ENCODE data around the gene SDHA. TPM values are rescaled to one million over a fixed set of nuclear protein-coding genes. Genes with fewer than 3 reads are reported as not detected.
"Not testable (repeated sequence)": the region's sequence is repeated elsewhere in the genome, so short reads cannot be mapped to it uniquely, and the experiment has no call there.

SDHA gene
- total and polyA plus RNA-seq, 2 of the 13 experiments (the other 11 are each of a cell fraction or from before 2014, with no cell fraction given) = 185 to 240 TPM

DNA sequence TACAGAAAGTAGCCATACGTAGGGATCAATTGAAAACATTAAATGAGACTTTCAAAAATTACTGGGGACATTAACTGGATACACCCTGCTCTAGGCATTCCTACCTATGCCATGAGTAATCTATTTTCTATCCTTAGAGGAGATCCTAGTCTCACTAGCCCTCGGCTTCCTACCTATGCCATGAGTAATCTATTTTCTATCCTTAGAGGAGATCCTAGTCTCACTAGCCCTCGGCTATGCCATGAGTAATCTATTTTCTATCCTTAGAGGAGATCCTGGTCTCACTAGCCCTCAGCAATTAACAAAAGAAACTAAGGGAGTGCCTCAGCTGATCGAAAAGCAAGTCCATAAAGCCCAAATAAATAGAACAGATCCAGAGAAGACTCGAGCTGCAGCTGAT, 27.6 kb downstream of the SDHA start:
- H2AFZ ChIP-seq (ENCODE audit: low read length); FAIRE-seq: not testable (repeated sequence)
- WGBS (ENCODE audit: low lambda C conversion rate) = 98% methylated on average over 5 of the region's 5 CpGs

DNA sequence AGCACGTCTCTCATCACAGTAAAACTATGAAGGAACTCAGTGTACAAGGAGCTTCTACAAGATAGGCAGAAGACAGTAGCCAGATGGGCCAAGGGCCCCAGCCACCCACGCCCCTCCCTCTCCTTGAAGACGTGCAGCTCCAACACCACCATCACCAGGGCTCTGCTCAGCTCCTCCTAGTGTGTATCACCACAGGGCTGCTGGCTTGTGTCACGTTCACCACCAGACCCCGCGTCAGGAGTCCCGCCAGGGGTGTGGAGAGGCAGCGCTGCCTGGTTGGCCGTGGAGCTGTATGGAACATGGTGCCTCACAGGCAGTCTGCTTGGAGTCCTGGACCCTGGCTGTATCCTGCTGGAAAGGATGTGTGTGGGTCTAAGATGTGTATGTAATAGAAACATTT, 32.3 kb downstream of the SDHA start:
- in situ Hi-C loops (cut with HindIII; ENCODE audit: extremely low pct_ligation_motif_present, low pct_unique_long_range_greater_than_20kb); H3K27ac ChIP-seq (ENCODE audit: extremely low read length, insufficient read depth, low read length); H3K9me3 ChIP-seq (ENCODE audit: low read length); H3K27me3 ChIP-seq (ENCODE audit: control insufficient read depth in 1 of 2, insufficient read depth in 2 of 2, low read length in 2 of 2); H3K4me3 ChIP-seq (replicated peaks in 1 of 3; ENCODE audit: insufficient read depth in 1 of 3, low read depth in 2 of 3, low read length in 3 of 3); intact Hi-C loops (cut with micrococcal nuclease; ENCODE audit: unreplicated experiment); FAIRE-seq; H4K20me1 ChIP-seq (ENCODE audit: insufficient read depth, low read length); CTCF ChIA-PET (ENCODE audit: low intra/inter-chr PET ratio, low total read pairs); BruUV-seq (replicated peaks); DNase-seq (ENCODE audit: low spot score); H3K4me1 ChIP-seq (ENCODE audit: insufficient read depth, low read length); POLR2A ChIA-PET; H2AFZ ChIP-seq (ENCODE audit: low read length); H3K9ac ChIP-seq (ENCODE audit: insufficient read depth, low read depth, low read length); H3K4me2 ChIP-seq (ENCODE audit: low read depth, low read length); H3K79me2 ChIP-seq (ENCODE audit: insufficient read depth, low read length): not testable (repeated sequence)
- 100% methylated on average over 3 of the region's 9 CpGs for WGBS (ENCODE audit: low lambda C conversion rate)
- H3K36me3 ChIP-seq (replicated peaks in 1 of 2; ENCODE audit: control insufficient read depth in 1 of 2, insufficient read depth in 2 of 2, low read length in 2 of 2) = peaks cover 9 to 38% of the 10 kb centered on the region in 2 experiments; a peak in 4 of 5 replicates
- peak; percentile 26; the same call in 1 of the 3 replicates for ATAC-seq

More for the DNA sequence above, 27.6 kb downstream of the SDHA start:
- H3K4me1 ChIP-seq (ENCODE audit: insufficient read depth, low read length); ATAC-seq; H3K9ac ChIP-seq (ENCODE audit: insufficient read depth, low read depth, low read length); intact Hi-C loops (cut with micrococcal nuclease; ENCODE audit: unreplicated experiment); H3K27me3 ChIP-seq (ENCODE audit: control insufficient read depth in 1 of 2, insufficient read depth in 2 of 2, low read length in 2 of 2); H3K27ac ChIP-seq (ENCODE audit: extremely low read length, insufficient read depth, low read length); H3K9me3 ChIP-seq (ENCODE audit: low read length); in situ Hi-C loops (cut with HindIII; ENCODE audit: extremely low pct_ligation_motif_present, low pct_unique_long_range_greater_than_20kb); H3K4me2 ChIP-seq (ENCODE audit: low read depth, low read length); H4K20me1 ChIP-seq (ENCODE audit: insufficient read depth, low read length); H3K79me2 ChIP-seq (ENCODE audit: insufficient read depth, low read length); BruUV-seq (replicated peaks); H3K4me3 ChIP-seq (replicated peaks in 1 of 3; ENCODE audit: insufficient read depth in 1 of 3, low read depth in 2 of 3, low read length in 3 of 3); CTCF ChIA-PET (ENCODE audit: low intra/inter-chr PET ratio, low total read pairs); POLR2A ChIA-PET; DNase-seq (ENCODE audit: low spot score): not testable (repeated sequence)
- peaks cover 8 to 39% of the 10 kb centered on the region in 2 experiments; a peak in 4 of 5 replicates for H3K36me3 ChIP-seq (replicated peaks in 1 of 2; ENCODE audit: control insufficient read depth in 1 of 2, insufficient read depth in 2 of 2, low read length in 2 of 2)

DNA sequence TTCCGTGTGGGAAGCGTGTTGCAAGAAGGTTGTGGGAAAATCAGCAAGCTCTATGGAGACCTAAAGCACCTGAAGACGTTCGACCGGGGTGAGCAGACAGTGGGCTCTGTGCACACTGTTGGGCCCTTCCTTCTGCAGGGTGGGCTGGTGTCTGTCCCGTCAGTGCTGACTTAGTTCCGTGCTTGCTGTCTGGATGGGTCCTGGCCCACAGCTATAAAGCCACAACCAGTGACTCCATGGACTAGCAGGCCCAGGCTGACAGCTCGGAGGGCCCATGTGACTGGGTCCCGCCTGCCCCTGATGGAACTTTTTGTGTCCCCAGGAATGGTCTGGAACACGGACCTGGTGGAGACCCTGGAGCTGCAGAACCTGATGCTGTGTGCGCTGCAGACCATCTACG, 32.9 kb downstream of the SDHA start:
- 93% methylated on average over 7 of the region's 12 CpGs for WGBS (ENCODE audit: low lambda C conversion rate)
- H3K4me3 ChIP-seq (replicated peaks in 1 of 3; ENCODE audit: insufficient read depth in 1 of 3, low read depth in 2 of 3, low read length in 3 of 3); H3K79me2 ChIP-seq (ENCODE audit: insufficient read depth, low read length); DNase-seq (ENCODE audit: low spot score); H4K20me1 ChIP-seq (ENCODE audit: insufficient read depth, low read length); POLR2A ChIA-PET; H3K9ac ChIP-seq (ENCODE audit: insufficient read depth, low read depth, low read length); CTCF ChIA-PET (ENCODE audit: low intra/inter-chr PET ratio, low total read pairs); FAIRE-seq; ATAC-seq; BruUV-seq (replicated peaks); H3K4me2 ChIP-seq (ENCODE audit: low read depth, low read length); H3K4me1 ChIP-seq (ENCODE audit: insufficient read depth, low read length); H3K9me3 ChIP-seq (ENCODE audit: low read length); H3K27me3 ChIP-seq (ENCODE audit: control insufficient read depth in 1 of 2, insufficient read depth in 2 of 2, low read length in 2 of 2); in situ Hi-C loops (cut with HindIII; ENCODE audit: extremely low pct_ligation_motif_present, low pct_unique_long_range_greater_than_20kb); intact Hi-C loops (cut with micrococcal nuclease; ENCODE audit: unreplicated experiment); H2AFZ ChIP-seq (ENCODE audit: low read length); H3K27ac ChIP-seq (ENCODE audit: extremely low read length, insufficient read depth, low read length): not testable (repeated sequence)
- H3K36me3 ChIP-seq (replicated peaks in 1 of 2; ENCODE audit: control insufficient read depth in 1 of 2, insufficient read depth in 2 of 2, low read length in 2 of 2) = peaks cover 9 to 36% of the 10 kb centered on the region in 2 experiments; a peak in 4 of 5 replicates

DNA sequence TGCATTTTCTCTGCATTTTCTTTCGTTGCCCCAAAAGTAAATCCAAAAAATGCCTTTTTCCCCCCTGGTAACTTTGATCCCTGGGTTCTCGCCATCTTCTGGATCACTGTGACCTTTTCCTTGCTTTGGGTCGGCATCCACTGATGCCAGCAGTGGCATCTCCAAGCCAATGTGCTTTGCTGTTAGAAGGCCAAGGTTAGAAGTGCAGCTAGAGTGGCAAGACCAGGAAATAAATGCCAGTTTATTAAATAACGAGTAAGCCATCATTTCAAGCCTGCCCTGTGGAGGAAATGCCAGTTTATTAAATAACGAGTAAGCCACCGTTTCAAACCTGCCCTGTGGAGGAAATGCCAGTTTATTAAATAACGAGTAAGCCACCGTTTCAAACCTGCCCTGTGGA, 33.4 kb downstream of the SDHA start:
- FAIRE-seq; ATAC-seq; H3K4me2 ChIP-seq (ENCODE audit: low read depth, low read length); H3K27ac ChIP-seq (ENCODE audit: extremely low read length, insufficient read depth, low read length); H3K9ac ChIP-seq (ENCODE audit: insufficient read depth, low read depth, low read length); BruUV-seq (replicated peaks); H3K79me2 ChIP-seq (ENCODE audit: insufficient read depth, low read length); H4K20me1 ChIP-seq (ENCODE audit: insufficient read depth, low read length); in situ Hi-C loops (cut with HindIII; ENCODE audit: extremely low pct_ligation_motif_present, low pct_unique_long_range_greater_than_20kb); intact Hi-C loops (cut with micrococcal nuclease; ENCODE audit: unreplicated experiment); H3K27me3 ChIP-seq (ENCODE audit: control insufficient read depth in 1 of 2, insufficient read depth in 2 of 2, low read length in 2 of 2); H3K4me3 ChIP-seq (replicated peaks in 1 of 3; ENCODE audit: insufficient read depth in 1 of 3, low read depth in 2 of 3, low read length in 3 of 3); H3K9me3 ChIP-seq (ENCODE audit: low read length); H3K4me1 ChIP-seq (ENCODE audit: insufficient read depth, low read length); POLR2A ChIA-PET; H2AFZ ChIP-seq (ENCODE audit: low read length); DNase-seq (ENCODE audit: low spot score); CTCF ChIA-PET (ENCODE audit: low intra/inter-chr PET ratio, low total read pairs): not testable (repeated sequence)
- 95% methylated on average over 8 of the region's 8 CpGs for WGBS (ENCODE audit: low lambda C conversion rate)
- peaks cover 8 to 33% of the 10 kb centered on the region in 2 experiments; a peak in 4 of 5 replicates for H3K36me3 ChIP-seq (replicated peaks in 1 of 2; ENCODE audit: control insufficient read depth in 1 of 2, insufficient read depth in 2 of 2, low read length in 2 of 2)
